ENCODE results near the gene UNC13D. TPM values are rescaled to one million over a fixed set of nuclear protein-coding genes. Genes with fewer than 3 reads are reported as not detected.

The UNC13D gene
- total and polyA plus RNA-seq, 2 of the 4 experiments (the other 2 are of a cell fraction), result under 0.01 to 0.31 TPM

DNA sequence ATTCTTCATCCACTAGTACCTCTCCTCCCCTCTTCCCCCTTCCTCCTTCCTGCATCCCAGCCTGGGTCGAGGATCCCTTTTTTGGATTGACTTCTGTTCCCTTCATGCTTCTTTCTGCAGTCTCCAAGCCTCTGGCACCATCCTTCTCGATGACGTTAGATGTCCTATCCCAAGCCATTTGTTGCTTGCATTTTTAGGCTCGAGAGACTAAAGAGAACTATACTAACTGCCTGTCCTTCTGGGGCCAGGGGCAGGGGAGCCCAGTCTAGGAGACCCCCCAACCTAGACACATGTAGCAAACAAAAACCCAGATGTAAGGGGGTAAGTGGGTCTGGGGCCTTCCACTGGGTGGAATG lies 35.7 kb downstream of the UNC13D start:
- H2AK5ac ChIP-seq (ENCODE audit: low read depth, low read length), result no peak overlapping the region
- no peak overlapping the region for H2AFZ ChIP-seq (replicated peaks; ENCODE audit: low read length, poor library complexity)
- no peak overlapping the region for H3K27ac ChIP-seq (ENCODE audit: insufficient read depth, low read length)
- peaks cover 14 to 39% of the 10 kb centered on the region in 2 experiments for H3K79me1 ChIP-seq (ENCODE audit: low read depth in 1 of 2, low read length in 2 of 2)
- H4K20me1 ChIP-seq (ENCODE audit: insufficient read depth, low read length), result peaks cover 19% of the 10 kb centered on the region
- H3K56ac ChIP-seq (ENCODE audit: extremely low read depth, insufficient read depth, low read length), result no peak overlapping the region
- H3K9me3 ChIP-seq (ENCODE audit: control insufficient read depth, insufficient read depth, low read length), result no peaks in the 10 kb centered on the region
- H2BK15ac ChIP-seq (ENCODE audit: low read depth, low read length), result no peak overlapping the region
- H3K9ac ChIP-seq (ENCODE audit: low read depth, low read length), result no peak overlapping the region
- dilution Hi-C loops (cut with HindIII; ENCODE audit: low sequenced_read_pairs, unreplicated experiment) (no loop called here), intact Hi-C loops (cut with micrococcal nuclease) (no loop called here), in situ Hi-C loops (cut with MboI; ENCODE audit: low sequenced_read_pairs) (no loop called here)
- H3K27me3 ChIP-seq (ENCODE audit: control insufficient read depth, insufficient read depth, low read length), result no peaks in the 10 kb centered on the region
- no peak overlapping the region for H2BK20ac ChIP-seq (ENCODE audit: low read depth, low read length)
- H3K4me1 ChIP-seq (ENCODE audit: control insufficient read depth, insufficient read depth, low read length), result no peaks in the 10 kb centered on the region; the same call in 1 of the 2 replicates
- H2BK120ac ChIP-seq (ENCODE audit: low read depth, low read length), result no peak overlapping the region
- no peak overlapping the region for H4K5ac ChIP-seq (ENCODE audit: low read depth, low read length)
- H4K8ac ChIP-seq (ENCODE audit: low read depth in 2 of 2, low read length in 2 of 2), result no peak overlapping the region
- DNase-seq (no peak), ATAC-seq (ENCODE audit: low read depth) (no peak)
- H3K4ac ChIP-seq (ENCODE audit: low read depth, low read length), result no peak overlapping the region
- H3K4me2 ChIP-seq (ENCODE audit: low read depth, low read length), result no peak overlapping the region
- no peak overlapping the region for H3K4me3 ChIP-seq (ENCODE audit: insufficient read depth, low read depth, low read length)
- peaks cover 7% of the 10 kb centered on the region; the same call in 1 of the 2 replicates for H3K9me1 ChIP-seq (ENCODE audit: insufficient read depth, low read length)
- ChIA-PET POLR2A (ENCODE audit: unreplicated experiment) (no interaction called here), CTCF (interaction anchor here (0.6 kb wide), 1 partner anchor 20 kb away, joined by 6 read pairs; no protein-coding TSS in a partner anchor)
- peaks cover 28% of the 10 kb centered on the region for H3K36me3 ChIP-seq (ENCODE audit: control insufficient read depth, insufficient read depth, low read length)
- BruUV-seq (replicated peaks), result no TSS peak
- H2BK5ac ChIP-seq (ENCODE audit: low read depth, low read length, poor library complexity, severe bottlenecking), result no peak overlapping the region
- no peak overlapping the region for H3K18ac ChIP-seq (ENCODE audit: low read depth, low read length)
- H2AK9ac ChIP-seq (replicated peaks; ENCODE audit: low read depth, low read length, poor library complexity), result no peak overlapping the region
- H3K23ac ChIP-seq (ENCODE audit: low read depth, low read length), result no peak overlapping the region
- no peak overlapping the region for H4K91ac ChIP-seq (ENCODE audit: insufficient read depth, low read depth, low read length)
- no peak overlapping the region for H3K14ac ChIP-seq (replicated peaks; ENCODE audit: low read depth, low read length)
- WGBS, 2 experiments (ENCODE audit: extremely low coverage in 2 of 2, insufficient read length in 1 of 2), result 80% methylated on average over 1 of the region's 4 CpGs; no CpG with 5 or more reads in 1 of the 2 experiments
- TF ChIP-seq CEBPB (IDR thresholded peaks at IDR 0.05; ENCODE audit: low read depth, low read length) (no peak), MAZ (IDR thresholded peaks at IDR 0.05; ENCODE audit: borderline replicate concordance, low read depth, low read length) (no peak), NFE2L2 (IDR thresholded peaks at IDR 0.05; ENCODE audit: low read depth, low read length) (no peak), MXI1 (IDR thresholded peaks at IDR 0.05; ENCODE audit: borderline replicate concordance, low read depth, low read length) (no peak), RCOR1 (IDR thresholded peaks at IDR 0.05; ENCODE audit: insufficient replicate concordance, low read length) (no peak), RAD21 (IDR thresholded peaks at IDR 0.05; ENCODE audit: low read length) (no peak), FOS (IDR thresholded peaks at IDR 0.05; ENCODE audit: low read depth, low read length) (no peak), SMC3 (IDR thresholded peaks at IDR 0.05; ENCODE audit: low read depth, low read length) (no peak), CHD1 (IDR thresholded peaks at IDR 0.05; ENCODE audit: low read depth, low read length) (no peak), MAFK (IDR thresholded peaks at IDR 0.05; ENCODE audit: low read depth, low read length) (no peak), RFX5 (IDR thresholded peaks at IDR 0.05; ENCODE audit: low read depth, low read length) (no peak), BHLHE40 (IDR thresholded peaks at IDR 0.05; ENCODE audit: low read depth, low read length) (no peak), POLR2A (IDR thresholded peaks at IDR 0.05; ENCODE audit: low read depth, low read length) (no peak)
- TF ChIP-seq, protein P1, sequence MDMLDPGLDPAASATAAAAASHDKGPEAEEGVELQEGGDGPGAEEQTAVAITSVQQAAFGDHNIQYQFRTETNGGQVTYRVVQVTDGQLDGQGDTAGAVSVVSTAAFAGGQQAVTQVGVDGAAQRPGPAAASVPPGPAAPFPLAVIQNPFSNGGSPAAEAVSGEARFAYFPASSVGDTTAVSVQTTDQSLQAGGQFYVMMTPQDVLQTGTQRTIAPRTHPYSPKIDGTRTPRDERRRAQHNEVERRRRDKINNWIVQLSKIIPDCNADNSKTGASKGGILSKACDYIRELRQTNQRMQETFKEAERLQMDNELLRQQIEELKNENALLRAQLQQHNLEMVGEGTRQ (IDR thresholded peaks at IDR 0.05; ENCODE audit: low read depth, low read length), result no peak
- TF ChIP-seq, protein P2, sequence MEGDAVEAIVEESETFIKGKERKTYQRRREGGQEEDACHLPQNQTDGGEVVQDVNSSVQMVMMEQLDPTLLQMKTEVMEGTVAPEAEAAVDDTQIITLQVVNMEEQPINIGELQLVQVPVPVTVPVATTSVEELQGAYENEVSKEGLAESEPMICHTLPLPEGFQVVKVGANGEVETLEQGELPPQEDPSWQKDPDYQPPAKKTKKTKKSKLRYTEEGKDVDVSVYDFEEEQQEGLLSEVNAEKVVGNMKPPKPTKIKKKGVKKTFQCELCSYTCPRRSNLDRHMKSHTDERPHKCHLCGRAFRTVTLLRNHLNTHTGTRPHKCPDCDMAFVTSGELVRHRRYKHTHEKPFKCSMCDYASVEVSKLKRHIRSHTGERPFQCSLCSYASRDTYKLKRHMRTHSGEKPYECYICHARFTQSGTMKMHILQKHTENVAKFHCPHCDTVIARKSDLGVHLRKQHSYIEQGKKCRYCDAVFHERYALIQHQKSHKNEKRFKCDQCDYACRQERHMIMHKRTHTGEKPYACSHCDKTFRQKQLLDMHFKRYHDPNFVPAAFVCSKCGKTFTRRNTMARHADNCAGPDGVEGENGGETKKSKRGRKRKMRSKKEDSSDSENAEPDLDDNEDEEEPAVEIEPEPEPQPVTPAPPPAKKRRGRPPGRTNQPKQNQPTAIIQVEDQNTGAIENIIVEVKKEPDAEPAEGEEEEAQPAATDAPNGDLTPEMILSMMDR (conservative IDR thresholded peaks at IDR 0.05; ENCODE audit: low read depth, low read length), result no peak
- TF ChIP-seq, protein P3, sequence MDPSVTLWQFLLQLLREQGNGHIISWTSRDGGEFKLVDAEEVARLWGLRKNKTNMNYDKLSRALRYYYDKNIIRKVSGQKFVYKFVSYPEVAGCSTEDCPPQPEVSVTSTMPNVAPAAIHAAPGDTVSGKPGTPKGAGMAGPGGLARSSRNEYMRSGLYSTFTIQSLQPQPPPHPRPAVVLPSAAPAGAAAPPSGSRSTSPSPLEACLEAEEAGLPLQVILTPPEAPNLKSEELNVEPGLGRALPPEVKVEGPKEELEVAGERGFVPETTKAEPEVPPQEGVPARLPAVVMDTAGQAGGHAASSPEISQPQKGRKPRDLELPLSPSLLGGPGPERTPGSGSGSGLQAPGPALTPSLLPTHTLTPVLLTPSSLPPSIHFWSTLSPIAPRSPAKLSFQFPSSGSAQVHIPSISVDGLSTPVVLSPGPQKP (IDR thresholded peaks at IDR 0.05; ENCODE audit: borderline replicate concordance, low read depth, low read length), result no peak

Data from IMR-90 (cell line).